ENCODE results near the gene PPA2. TPM values are rescaled to one million over a fixed set of nuclear protein-coding genes. Genes with fewer than 3 reads are reported as not detected.

PPA2 gene
- total RNA-seq, 1 experiment from 2014 or later, result 98.5 TPM

DNA sequence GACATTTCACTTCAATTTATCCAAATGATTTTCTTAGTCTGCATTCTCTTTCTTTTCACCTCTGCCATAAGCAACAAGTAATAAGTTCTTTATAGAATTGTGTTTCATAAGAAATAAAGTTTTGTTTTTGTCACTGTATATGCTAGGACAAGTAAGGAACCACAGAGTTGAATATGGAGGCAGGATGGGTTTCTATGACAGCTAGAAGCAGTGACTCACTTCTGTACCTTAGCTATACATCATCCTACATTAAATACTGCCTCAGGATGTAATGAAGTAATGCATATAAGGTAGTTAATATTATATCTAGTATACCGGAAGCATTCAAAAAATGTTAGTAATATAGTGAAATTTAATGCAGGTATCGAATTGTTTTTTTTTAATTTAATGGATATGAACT, 128.0 kb downstream of the PPA2 start:
- POLR2A ChIA-PET, result no interaction called here
- no peak for ATAC-seq
- BruUV-seq (replicated peaks), result no TSS peak
- Histone ChIP-seq H3K27me3 (ENCODE audit: insufficient read depth, low read length) (no peaks in the 10 kb centered on the region), H4K20me1 (ENCODE audit: insufficient read depth) (no peaks in the 10 kb centered on the region), H2AFZ (ENCODE audit: low read depth, low read length, poor library complexity, severe bottlenecking) (no peak overlapping the region), H3K27ac (ENCODE audit: low read depth, low read length) (no peak overlapping the region), H3K36me3 (ENCODE audit: control insufficient read depth in 1 of 2, insufficient read depth in 2 of 2, low read length in 2 of 2) (no peaks in the 10 kb centered on the region), H3K9me2 (ENCODE audit: insufficient read depth) (no peaks in the 10 kb centered on the region), H3K79me2 (ENCODE audit: insufficient read depth, low read length) (no peaks in the 10 kb centered on the region), H3K4me1 (ENCODE audit: control insufficient read depth in 1 of 2, insufficient read depth in 2 of 2, low read length in 2 of 2) (no peaks in the 10 kb centered on the region), H3K4me3 (replicated peaks in 1 of 2; ENCODE audit: low read depth in 1 of 2, low read length in 2 of 2) (no peak overlapping the region), H3K4me2 (ENCODE audit: low read length) (no peak overlapping the region), H3K9ac (ENCODE audit: low read length) (no peak overlapping the region), H3K9me3 (ENCODE audit: control insufficient read depth in 1 of 2, insufficient read depth in 1 of 2, low read depth in 1 of 2, low read length in 2 of 2) (no peaks in the 10 kb centered on the region)
- no peak for DNase-seq (ENCODE audit: low read depth, low spot score)
- RAD21 ChIA-PET (ENCODE audit: low non-redundant PET in 1 of 2, low total read pairs in 2 of 2, uncharacterized antibody in 2 of 2, unreplicated experiment in 2 of 2), result no interaction called here
- intact Hi-C loops (cut with micrococcal nuclease), result no loop called here
- TF ChIP-seq CBX3 (IDR thresholded peaks at IDR 0.05; ENCODE audit: low read depth), result no peak
- CTCF ChIA-PET, result no interaction called here

GRCh38 chr4:105345358-105345757, 128.5 kb downstream of the PPA2 start:
- no peak overlapping the region for H3K4me2 ChIP-seq (ENCODE audit: low read length)
- no peaks in the 10 kb centered on the region for H3K79me2 ChIP-seq (ENCODE audit: insufficient read depth, low read length)
- no peak overlapping the region for H3K4me3 ChIP-seq (replicated peaks in 1 of 2; ENCODE audit: low read depth in 1 of 2, low read length in 2 of 2)
- H2AFZ ChIP-seq (ENCODE audit: low read depth, low read length, poor library complexity, severe bottlenecking), result no peak overlapping the region
- no peak overlapping the region for H3K9ac ChIP-seq (ENCODE audit: low read length)
- H3K9me2 ChIP-seq (ENCODE audit: insufficient read depth), result no peaks in the 10 kb centered on the region
- no TSS peak for BruUV-seq (replicated peaks)
- H3K4me1 ChIP-seq (ENCODE audit: control insufficient read depth in 1 of 2, insufficient read depth in 2 of 2, low read length in 2 of 2), result no peaks in the 10 kb centered on the region
- H4K20me1 ChIP-seq (ENCODE audit: insufficient read depth), result no peaks in the 10 kb centered on the region
- RAD21 ChIA-PET (ENCODE audit: low non-redundant PET in 1 of 2, low total read pairs in 2 of 2, uncharacterized antibody in 2 of 2, unreplicated experiment in 2 of 2), result no interaction called here
- DNase-seq (ENCODE audit: low read depth, low spot score) (no peak), ATAC-seq (no peak)
- TF ChIP-seq ZNF274 (IDR thresholded peaks at IDR 0.05; ENCODE audit: low read depth, low read length), result no peak
- TF ChIP-seq YY1 (IDR thresholded peaks at IDR 0.05; ENCODE audit: extremely low read depth, insufficient replicate concordance, low read depth, low read length), result no peak
- no peak for TF ChIP-seq SP1 (IDR thresholded peaks at IDR 0.05; ENCODE audit: low read depth)
- no peak for TF ChIP-seq EZH2phosphoT487 (IDR thresholded peaks at IDR 0.05; ENCODE audit: borderline replicate concordance)
- TF ChIP-seq RAD21 (IDR thresholded peaks at IDR 0.05; ENCODE audit: low read depth), result no peak
- CTCF ChIA-PET, result no interaction called here
- no peaks in the 10 kb centered on the region for H3K27me3 ChIP-seq (ENCODE audit: insufficient read depth, low read length)
- no peak overlapping the region for H3K27ac ChIP-seq (ENCODE audit: low read depth, low read length)
- no peaks in the 10 kb centered on the region for H3K9me3 ChIP-seq (ENCODE audit: control insufficient read depth in 1 of 2, insufficient read depth in 1 of 2, low read depth in 1 of 2, low read length in 2 of 2)
- POLR2A ChIA-PET, result no interaction called here
- intact Hi-C loops (cut with micrococcal nuclease), result no loop called here
- H3K36me3 ChIP-seq (ENCODE audit: control insufficient read depth in 1 of 2, insufficient read depth in 2 of 2, low read length in 2 of 2), result no peaks in the 10 kb centered on the region

Data from HCT116 (cell line).